Measurements from ENCODE around the gene ENOSF1. TPM values are rescaled to one million over a fixed set of nuclear protein-coding genes. Genes with fewer than 3 reads are reported as not detected.

Gene ENOSF1
- total and polyA plus RNA-seq, 2 of the 13 experiments (the other 11 are each of a cell fraction or from before 2014, with no cell fraction given), result 37.6 to 40.1 TPM

GRCh38 chr18:680392-680791 lies 32.0 kb downstream of the ENOSF1 start:
- Histone ChIP-seq H3K27me3 (ENCODE audit: control insufficient read depth in 1 of 2, insufficient read depth in 2 of 2, low read length in 2 of 2) (no peaks in the 10 kb centered on the region), H2AFZ (ENCODE audit: low read length) (no peak overlapping the region), H3K9me3 (ENCODE audit: low read length) (no peaks in the 10 kb centered on the region), H4K20me1 (ENCODE audit: insufficient read depth, low read length) (peaks cover 8% of the 10 kb centered on the region; the same call in 1 of the 2 replicates), H3K4me2 (ENCODE audit: low read depth, low read length) (no peak overlapping the region), H3K4me3 (replicated peaks in 1 of 3; ENCODE audit: insufficient read depth in 1 of 3, low read depth in 2 of 3, low read length in 3 of 3) (no peak overlapping the region), H3K36me3 (replicated peaks in 1 of 2; ENCODE audit: control insufficient read depth in 1 of 2, insufficient read depth in 2 of 2, low read length in 2 of 2) (peaks cover 27 to 59% of the 10 kb centered on the region in 2 experiments), H3K9ac (ENCODE audit: insufficient read depth, low read depth, low read length) (no peak overlapping the region), H3K4me1 (ENCODE audit: insufficient read depth, low read length) (peaks cover 31% of the 10 kb centered on the region), H3K27ac (ENCODE audit: extremely low read length, insufficient read depth, low read length) (no peak overlapping the region), H3K79me2 (ENCODE audit: insufficient read depth, low read length) (no peaks in the 10 kb centered on the region)
- ChIA-PET POLR2A (no interaction called here), CTCF (ENCODE audit: low intra/inter-chr PET ratio, low total read pairs) (no interaction called here)
- FAIRE-seq, result no peak
- in situ Hi-C loops (cut with HindIII; ENCODE audit: extremely low pct_ligation_motif_present, low pct_unique_long_range_greater_than_20kb), result no loop called here
- intact Hi-C loops (cut with micrococcal nuclease; ENCODE audit: unreplicated experiment), result no loop called here
- no TSS peak for BruUV-seq (replicated peaks)
- DNase-seq (ENCODE audit: low spot score), result no peak
- TF ChIP-seq BATF2 (CRISPR knock-in tag; IDR thresholded peaks at IDR 0.05) (no peak), ZNF724P (CRISPR knock-in tag; IDR thresholded peaks at IDR 0.05; ENCODE audit: borderline replicate concordance) (no peak), TP53 (CRISPR knock-in tag; conservative IDR thresholded peaks at IDR 0.05) (no peak), TFDP2 (CRISPR knock-in tag; IDR thresholded peaks at IDR 0.05) (no peak), NCOA1 (CRISPR knock-in tag; IDR thresholded peaks at IDR 0.05) (no peak), IKZF1 (IDR thresholded peaks at IDR 0.05) (no peak), ATAD3A (CRISPR knock-in tag; IDR thresholded peaks at IDR 0.05) (no peak), PAX8 (CRISPR knock-in tag; IDR thresholded peaks at IDR 0.05; ENCODE audit: borderline replicate concordance) (no peak), CBX5 (CRISPR knock-in tag; IDR thresholded peaks at IDR 0.05; ENCODE audit: borderline replicate concordance) (no peak), ZNF333 (CRISPR knock-in tag; IDR thresholded peaks at IDR 0.05; ENCODE audit: borderline replicate concordance) (no peak), SIN3A (IDR thresholded peaks at IDR 0.05; ENCODE audit: borderline replicate concordance, low read depth, low read length) (no peak), HOXD1 (CRISPR knock-in tag; IDR thresholded peaks at IDR 0.05) (no peak), ZNF326 (CRISPR knock-in tag; IDR thresholded peaks at IDR 0.05; ENCODE audit: borderline replicate concordance) (no peak), ZFP41 (CRISPR knock-in tag; IDR thresholded peaks at IDR 0.05; ENCODE audit: borderline replicate concordance) (no peak), STAT5B (CRISPR knock-in tag; IDR thresholded peaks at IDR 0.05) (no peak), ZFP37 (CRISPR knock-in tag; IDR thresholded peaks at IDR 0.05; ENCODE audit: borderline replicate concordance) (no peak), ZBTB14 (CRISPR knock-in tag; IDR thresholded peaks at IDR 0.05) (no peak), GFI1 (CRISPR knock-in tag; IDR thresholded peaks at IDR 0.05; ENCODE audit: borderline replicate concordance) (no peak)
- no peak for ATAC-seq
- WGBS (ENCODE audit: low lambda C conversion rate), result 100% methylated on average over 4 of the region's 4 CpGs

Data from HepG2 (cell line).